Measurements from ENCODE around the gene FOXA1.

The FOXA1 gene

GRCh38 chr14:37589715-37590427 lies 5.2 kb downstream of the FOXA1 start:
- DNase-seq (ENCODE audit: low spot score) = no peak

- peak; percentile 41 for DNase-seq (ENCODE audit: low spot score)
These were observed 5.9 kb downstream of the FOXA1 start for GRCh38 chr14:37588956-37589714.

- DNase-seq (ENCODE audit: low spot score) = no peak
These were observed 6.4 kb downstream of the FOXA1 start for GRCh38 chr14:37588667-37588955.

GRCh38 chr14:37587881-37588666 lies 7.0 kb downstream of the FOXA1 start:
- peak; percentile 41 for DNase-seq (ENCODE audit: low spot score)

- no peak for DNase-seq (ENCODE audit: low spot score)
These were observed 7.8 kb downstream of the FOXA1 start for GRCh38 chr14:37587131-37587803.

GRCh38 chr14:37586797-37587130 lies 8.3 kb downstream of the FOXA1 start:
- no peak for DNase-seq (ENCODE audit: low spot score)

- DNase-seq (ENCODE audit: low spot score) = no peak
These were observed 8.9 kb downstream of the FOXA1 start for GRCh38 chr14:37585971-37586796.

GRCh38 chr14:37585101-37585511 lies 9.9 kb downstream of the FOXA1 start:
- peak; percentile 36 for DNase-seq (ENCODE audit: low spot score)

GRCh38 chr14:37584211-37585100 lies 10.6 kb downstream of the FOXA1 start:
- no peak for DNase-seq (ENCODE audit: low spot score)

GRCh38 chr14:37583358-37584210 lies 11.5 kb downstream of the FOXA1 start:
- peak; percentile 51 for DNase-seq (ENCODE audit: low spot score)

GRCh38 chr14:37580146-37580545 lies 14.9 kb downstream of the FOXA1 start:
- DNase-seq (ENCODE audit: low spot score) = no peak

- no peak for DNase-seq (ENCODE audit: low spot score)
These were observed 15.8 kb downstream of the FOXA1 start for GRCh38 chr14:37579274-37579673.

- DNase-seq (ENCODE audit: low spot score) = no peak
These were observed 21.7 kb downstream of the FOXA1 start for GRCh38 chr14:37573356-37573755.

GRCh38 chr14:37571391-37571790 lies 23.7 kb downstream of the FOXA1 start:
- no peak for DNase-seq (ENCODE audit: low spot score)

- no peak for DNase-seq (ENCODE audit: low spot score)
These were observed 25.3 kb downstream of the FOXA1 start for GRCh38 chr14:37569729-37570128.

- DNase-seq (ENCODE audit: low spot score) = peak; percentile 84
These were observed 28.2 kb downstream of the FOXA1 start for GRCh38 chr14:37566811-37567371.

GRCh38 chr14:37565550-37565949 lies 29.5 kb downstream of the FOXA1 start:
- no peak for DNase-seq (ENCODE audit: low spot score)

GRCh38 chr14:37563189-37563588 lies 31.9 kb downstream of the FOXA1 start:
- DNase-seq (ENCODE audit: low spot score) = no peak

GRCh38 chr14:37559386-37559785 lies 35.7 kb downstream of the FOXA1 start:
- no peak for DNase-seq (ENCODE audit: low spot score)
